ENCODE results near the gene NCAN.

Gene NCAN

GRCh38 chr19:19276851-19277250 lies 65.1 kb downstream of the NCAN start:
- TF ChIP-seq CTCF (IDR thresholded peaks at IDR 0.05; ENCODE audit: low read length, missing control alignments) = no peak
- DNase-seq (ENCODE audit: low read depth) = no peak
- no peak overlapping the region for H3K4me3 ChIP-seq (replicated peaks; ENCODE audit: low read depth, low read length)

DNA sequence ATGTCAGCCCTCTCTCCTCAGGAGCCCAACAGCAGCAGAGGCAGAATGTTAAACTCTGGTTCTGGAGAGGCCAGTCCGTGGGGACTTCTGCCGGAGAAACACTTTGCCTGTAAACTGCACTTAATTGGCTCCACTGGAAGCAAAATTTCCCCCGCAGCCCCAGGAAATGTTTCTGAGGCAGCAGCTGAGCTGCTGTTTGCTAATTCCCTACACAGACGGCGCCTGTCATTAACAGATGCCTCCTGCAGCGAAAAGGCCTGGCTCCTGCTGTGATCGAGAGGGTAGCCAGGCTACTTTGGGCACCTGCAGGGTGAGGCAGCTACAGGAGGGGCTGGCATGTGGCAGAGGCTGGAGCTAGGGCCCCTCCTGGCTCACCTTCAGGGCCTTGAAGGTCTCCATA lies 66.6 kb downstream of the NCAN start:
- no peak for TF ChIP-seq CTCF (IDR thresholded peaks at IDR 0.05; ENCODE audit: low read length, missing control alignments)
- H3K4me3 ChIP-seq (replicated peaks; ENCODE audit: low read depth, low read length) = no peak overlapping the region
- no peak for DNase-seq (ENCODE audit: low read depth)

GRCh38 chr19:19279062-19279612 lies 67.4 kb downstream of the NCAN start:
- no peak overlapping the region for H3K4me3 ChIP-seq (replicated peaks; ENCODE audit: low read depth, low read length)
- DNase-seq (ENCODE audit: low read depth) = no peak
- TF ChIP-seq CTCF (IDR thresholded peaks at IDR 0.05; ENCODE audit: low read length, missing control alignments) = no peak

GRCh38 chr19:19279853-19280252 lies 68.1 kb downstream of the NCAN start:
- no peak for DNase-seq (ENCODE audit: low read depth)
- H3K4me3 ChIP-seq (replicated peaks; ENCODE audit: low read depth, low read length) = no peak overlapping the region
- TF ChIP-seq CTCF (IDR thresholded peaks at IDR 0.05; ENCODE audit: low read length, missing control alignments) = no peak

GRCh38 chr19:19280561-19280960 lies 68.8 kb downstream of the NCAN start:
- TF ChIP-seq CTCF (IDR thresholded peaks at IDR 0.05; ENCODE audit: low read length, missing control alignments) = no peak
- DNase-seq (ENCODE audit: low read depth) = peak; percentile 7

GRCh38 chr19:19285686-19286085 lies 73.9 kb downstream of the NCAN start:
- no peak overlapping the region for H3K4me3 ChIP-seq (replicated peaks; ENCODE audit: low read depth, low read length)
- no peak for DNase-seq (ENCODE audit: low read depth)
- no peak for TF ChIP-seq CTCF (IDR thresholded peaks at IDR 0.05; ENCODE audit: low read length, missing control alignments)

More at GRCh38 chr19:19280561-19280960, 68.8 kb downstream of the NCAN start:
- H3K4me3 ChIP-seq (replicated peaks; ENCODE audit: low read depth, low read length) = no peak overlapping the region

- no peak overlapping the region for H3K4me3 ChIP-seq (replicated peaks; ENCODE audit: low read depth, low read length)
- DNase-seq (ENCODE audit: low read depth) = no peak
- no peak for TF ChIP-seq CTCF (IDR thresholded peaks at IDR 0.05; ENCODE audit: low read length, missing control alignments)
Measured at GRCh38 chr19:19292607-19293006, 80.8 kb downstream of the NCAN start.

Data from fibroblast of pulmonary artery (primary cell).